WTC11 (cell line): ENCODE results near the gene HHAT. TPM values are rescaled to one million over a fixed set of nuclear protein-coding genes. Genes with fewer than 3 reads are reported as not detected.

Experiments used
- ATAC-seq: fragments of 200-7000 bp; cut with Tn5 transposase; 2 replicates; pipeline ENCODE4 v1.10.0; 2021; ENCODE audit warnings: mild to moderate bottlenecking, moderate library complexity
- CTCF ChIA-PET: fragments of 300-600 bp; sonication (Branson Sonifier 250); formaldehyde crosslinking; loops from one replicate; lab custom pipeline; 2021; ENCODE audit warnings: antibody characterized with exemption; lab: Charles Lee
- POLR2A ChIA-PET: fragments of 350-600 bp; sonication (Branson Sonifier 250); formaldehyde crosslinking; loops from one replicate; lab custom pipeline; 2021; ENCODE audit warnings: antibody characterized with exemption; lab: Charles Lee
- DNase-seq: peaks from one replicate; pipeline ENCODE4 v3.0.0; 2021; ENCODE audit warnings: low spot score
- H3K27ac Mint-ChIP-seq: 2 replicates; pipeline ENCODE4 v1.8.0; 2021; ENCODE audit warnings: mixed read lengths
- H3K27me3 Mint-ChIP-seq: 2 replicates; pipeline ENCODE4 v1.8.0; 2021; ENCODE audit warnings: low read depth, mild to moderate bottlenecking, moderate library complexity, mixed read lengths
- H3K36me3 Mint-ChIP-seq: 2 replicates; pipeline ENCODE4 v1.8.0; 2021; ENCODE audit warnings: mixed read lengths
- H3K4me1 Mint-ChIP-seq: 2 replicates; pipeline ENCODE4 v1.8.0; 2022; ENCODE audit warnings: mixed read lengths
- H3K4me3 Mint-ChIP-seq: 2 replicates; pipeline ENCODE4 v1.8.0; 2021; ENCODE audit warnings: mild to moderate bottlenecking, moderate library complexity, mixed read lengths
- H3K9me3 Mint-ChIP-seq: 2 replicates; pipeline ENCODE4 v1.8.0; 2021; ENCODE audit warnings: mixed read lengths
- AR ChIP-seq: fragments of 250-450 bp; sonication (Bioruptor Pico); IDR thresholded peaks from 2 replicates; pipeline ENCODE4 v1.9.0; 2021; ENCODE audit warnings: mild to moderate bottlenecking
- ATF1 ChIP-seq: sonication (generic); formaldehyde crosslinking; IDR thresholded peaks from 2 replicates; pipeline ENCODE4 v1.8.1; 2023; ENCODE audit warnings: mild to moderate bottlenecking, moderate library complexity, missing genetic modification reagents
- CDX4 ChIP-seq: fragments of 250-450 bp; sonication (Bioruptor Pico); IDR thresholded peaks from 2 replicates; pipeline ENCODE4 v1.9.0; 2021; ENCODE audit warnings: moderate library complexity, mild to moderate bottlenecking, inconsistent platforms, borderline replicate concordance
- E2F5 ChIP-seq: sonication (generic); formaldehyde crosslinking; IDR thresholded peaks from 2 replicates; pipeline ENCODE4 v1.8.1; 2022; ENCODE audit warnings: mild to moderate bottlenecking, moderate library complexity, missing genetic modification reagents
- ESRRA ChIP-seq: sonication (generic); formaldehyde crosslinking; IDR thresholded peaks from 2 replicates; pipeline ENCODE4 v1.8.1; 2022; ENCODE audit warnings: mild to moderate bottlenecking, missing genetic modification reagents, borderline replicate concordance
- FOXK1 ChIP-seq: sonication (generic); formaldehyde crosslinking; IDR thresholded peaks from 2 replicates; pipeline ENCODE4 v1.8.0; 2022; ENCODE audit warnings: mild to moderate bottlenecking, moderate library complexity, missing genetic modification reagents
- GABPB1 ChIP-seq: sonication (generic); formaldehyde crosslinking; IDR thresholded peaks from 2 replicates; pipeline ENCODE4 v1.8.1; 2023; ENCODE audit warnings: mild to moderate bottlenecking, missing genetic modification reagents
- HMGXB4 ChIP-seq: sonication (generic); formaldehyde crosslinking; IDR thresholded peaks from 2 replicates; pipeline ENCODE4 v1.8.1; 2023; ENCODE audit warnings: mild to moderate bottlenecking, moderate library complexity, missing genetic modification reagents
- JUN ChIP-seq: sonication (generic); formaldehyde crosslinking; IDR thresholded peaks from 2 replicates; pipeline ENCODE4 v1.8.0; 2023; ENCODE audit warnings: mild to moderate bottlenecking, missing genetic modification reagents
- MYBL2 ChIP-seq: sonication (generic); formaldehyde crosslinking; IDR thresholded peaks from 2 replicates; pipeline ENCODE4 v1.8.1; 2023; ENCODE audit warnings: mild to moderate bottlenecking, moderate library complexity, missing genetic modification reagents
- NFYB ChIP-seq: sonication (generic); formaldehyde crosslinking; conservative IDR thresholded peaks from 2 replicates; pipeline ENCODE4 v1.8.0; 2022; ENCODE audit warnings: low read depth, missing genetic modification reagents
- PRRX2 ChIP-seq: fragments of 250-450 bp; sonication (Bioruptor Pico); IDR thresholded peaks from 2 replicates; pipeline ENCODE4 v1.8.0; 2021; ENCODE audit warnings: mild to moderate bottlenecking
- RORB ChIP-seq: fragments of 250-450 bp; sonication (Bioruptor Pico); IDR thresholded peaks from 2 replicates; pipeline ENCODE4 v1.9.0; 2021; ENCODE audit warnings: mild to moderate bottlenecking
- USF2 ChIP-seq: sonication (generic); formaldehyde crosslinking; IDR thresholded peaks from 2 replicates; pipeline ENCODE4 v1.8.1; 2023; ENCODE audit warnings: mild to moderate bottlenecking, missing genetic modification reagents, moderate library complexity
- ZNF232 ChIP-seq: sonication (generic); formaldehyde crosslinking; IDR thresholded peaks from 2 replicates; pipeline ENCODE4 v1.8.0; 2022; ENCODE audit warnings: mild to moderate bottlenecking, missing genetic modification reagents
- ZNF281 ChIP-seq: sonication (generic); formaldehyde crosslinking; IDR thresholded peaks from 2 replicates; pipeline ENCODE4 v1.8.0; 2023; ENCODE audit warnings: mild to moderate bottlenecking, missing genetic modification reagents
- ZNF532 ChIP-seq: fragments of 250-450 bp; sonication (Bioruptor Pico); IDR thresholded peaks from 2 replicates; pipeline ENCODE4 v1.9.0; 2021; ENCODE audit warnings: mild to moderate bottlenecking, borderline replicate concordance
- ZNF671 ChIP-seq: fragments of 250-450 bp; sonication (Bioruptor Pico); IDR thresholded peaks from 2 replicates; pipeline ENCODE4 v1.8.0; 2021; ENCODE audit warnings: mild to moderate bottlenecking
- total RNA-seq: library from RNA; stranded (reverse); gene quantifications from 3 replicates; pipeline ENCODE4 v1.2.3, GENCODE V29; 2021

The HHAT gene
- total RNA-seq, 1 experiment from 2014 or later: 0.39 TPM

GRCh38 chr1:210616356-210616755 is 287.7 kb downstream of the HHAT start:
- ATAC-seq: no peak
- no peaks in the 10 kb centered on the region for H3K9me3 Mint-ChIP-seq

More at GRCh38 chr1:210616356-210616755, 287.7 kb downstream of the HHAT start:
- Mint-ChIP-seq H3K36me3 (no peaks in the 10 kb centered on the region), H3K27me3 (no peaks in the 10 kb centered on the region), H3K27ac (no peak overlapping the region), H3K4me3 (no peak overlapping the region), H3K4me1 (peaks cover 3% of the 10 kb centered on the region; the same call in 1 of the 2 replicates)
- TF ChIP-seq ZNF532 (CRISPR knock-in tag) (no peak), CDX4 (CRISPR knock-in tag) (no peak), RORB (CRISPR knock-in tag) (no peak), AR (CRISPR knock-in tag) (no peak), ZNF281 (no peak), NFYB (CRISPR knock-in tag) (no peak), ESRRA (CRISPR knock-in tag) (no peak), GABPB1 (CRISPR knock-in tag) (no peak), HMGXB4 (no peak), USF2 (no peak), JUN (CRISPR knock-in tag) (no peak), ZNF232 (CRISPR knock-in tag) (no peak), FOXK1 (CRISPR knock-in tag) (no peak), E2F5 (CRISPR knock-in tag) (no peak), MYBL2 (CRISPR knock-in tag) (no peak), PRRX2 (CRISPR knock-in tag) (no peak), ATF1 (CRISPR knock-in tag) (no peak), ZNF671 (CRISPR knock-in tag) (no peak)
- ChIA-PET POLR2A (no interaction called here), CTCF (no interaction called here)
- no peak for DNase-seq
